Breast epithelium (tissue), 4 donors: Measurements from ENCODE around the gene KLKB1. TPM values are rescaled to one million over a fixed set of nuclear protein-coding genes. Genes with fewer than 3 reads are reported as not detected.

Experiments used
- DNase-seq, 2 donors: peaks; one replicate each; pipeline ENCODE4 v3.0.0-alpha.2; 2019; ENCODE audit warnings: low spot score in 2 of 2
- H3K27ac ChIP-seq, 2 donors: fragments of 200-600 bp; sonication (generic) in 1 of 2; one replicate each; pipeline ENCODE4 v1.5.1; 2016 to 2019; ENCODE audit warnings: mild to moderate bottlenecking in 1 of 2
- H3K27me3 ChIP-seq, 2 donors: fragments of 200-600 bp; sonication (generic) in 1 of 2; one replicate each; pipeline versions ENCODE4 v1.5.1 to v1.6.0; 2017 to 2019; ENCODE audit warnings: control low read depth in 1 of 2, mild to moderate bottlenecking in 1 of 2
- H3K36me3 ChIP-seq: fragments of 200-600 bp; one replicate; pipeline ENCODE4 v1.5.1; 2019
- H3K4me1 ChIP-seq, 2 donors: fragments of 200-600 bp; sonication (generic); one replicate each; pipeline ENCODE4 v1.5.1; 2016 to 2019; ENCODE audit warnings: control low read depth in 1 of 2
- H3K4me3 ChIP-seq, 3 donors: fragments of 200-600 bp; sonication (generic); 1 replicate in 2 of 3; 2 replicates in 1 of 3; pipeline ENCODE4 v1.5.1; 2016 to 2019; ENCODE audit warnings: mild to moderate bottlenecking in 3 of 3, moderate library complexity in 2 of 3
- H3K9me3 ChIP-seq, 2 donors: fragments of 200-600 bp; sonication (generic) in 1 of 2; one replicate each; pipeline ENCODE4 v1.5.1; 2016 to 2019; ENCODE audit warnings: control low read depth in 1 of 2
- CTCF ChIP-seq, 3 donors: fragments of 450-650 bp; IDR thresholded peaks; one replicate each; pipeline ENCODE4 v1.5.1; 2016 to 2017; ENCODE audit warnings: antibody characterized with exemption in 3 of 3, mild to moderate bottlenecking in 3 of 3, moderate library complexity in 3 of 3
- POLR2A ChIP-seq: fragments of 450-650 bp; IDR thresholded peaks from one replicate; pipeline ENCODE4 v1.6.1; 2016; ENCODE audit warnings: antibody characterized with exemption, mild to moderate bottlenecking, moderate library complexity
- POLR2AphosphoS5 ChIP-seq, 3 donors: sonication (generic); formaldehyde crosslinking; IDR thresholded peaks; one replicate each; pipeline ENCODE4 v1.6.1; 2017; ENCODE audit warnings: antibody characterized with exemption in 3 of 3
- intact Hi-C: fragments of 100-400 bp; cut with DNase I; formaldehyde crosslinking; loops from one replicate; pipeline ENCODE4 v1.15.1; 2023; ENCODE audit warnings: low total_unique reads
- total RNA-seq, 3 donors: library from RNA; depleted of rRNA; stranded (reverse); fragments of >200 nt; gene quantifications; one replicate each; pipeline ENCODE4 v1.1.0, GENCODE V29; 2016

The KLKB1 gene
- total RNA-seq, 3 donors from 2014 or later, result 0.33 to 1.2 (median 0.96) TPM

DNA sequence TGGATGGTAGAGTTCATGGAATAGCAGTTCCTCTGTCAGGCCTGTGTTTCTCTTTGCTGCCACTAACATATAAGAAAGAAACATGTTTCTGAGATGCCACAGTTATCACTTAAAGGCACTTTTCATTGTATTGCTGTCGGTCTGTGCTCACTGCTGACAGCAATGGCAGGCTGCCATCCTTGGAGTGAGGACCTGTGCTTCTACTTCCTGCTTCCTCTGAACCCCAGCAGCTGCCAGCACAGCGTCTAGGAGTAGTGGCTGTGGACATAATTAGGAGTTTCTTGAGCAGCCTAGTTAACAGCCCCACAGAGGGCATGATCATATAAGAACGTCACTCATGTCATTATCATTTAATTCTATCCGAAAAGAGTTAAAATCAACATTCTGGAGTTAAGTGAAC is 69.2 kb downstream of the KLKB1 start:
- Histone ChIP-seq H3K27ac (no peak overlapping the region), H3K4me1 (no peaks in the 10 kb centered on the region), H3K9me3 (no peaks in the 10 kb centered on the region), H3K36me3 (no peaks in the 10 kb centered on the region), H3K27me3 (peaks cover 0 to 7% of the 10 kb centered on the region in 2 donors), H3K4me3 (no peak overlapping the region)
- no peak for DNase-seq
- intact Hi-C loops, result no loop called here
- TF ChIP-seq POLR2AphosphoS5 (IDR thresholded peaks at IDR 0.05), result no peak
- TF ChIP-seq POLR2A, result no peak
- TF ChIP-seq CTCF (IDR thresholded peaks at IDR 0.05), result no peak

GRCh38 chr4:186297013-186297645 is 69.8 kb downstream of the KLKB1 start:
- no peak for DNase-seq
- Histone ChIP-seq H3K4me1 (no peaks in the 10 kb centered on the region), H3K27me3 (peaks cover 0 to 7% of the 10 kb centered on the region in 2 donors), H3K9me3 (no peaks in the 10 kb centered on the region), H3K4me3 (no peak overlapping the region), H3K27ac (no peak overlapping the region), H3K36me3 (no peaks in the 10 kb centered on the region)
- TF ChIP-seq POLR2AphosphoS5 (IDR thresholded peaks at IDR 0.05) (no peak), CTCF (IDR thresholded peaks at IDR 0.05) (peak; percentile 47 to 60 (median 50)), POLR2A (no peak)
- intact Hi-C loops, result no loop called here

DNA sequence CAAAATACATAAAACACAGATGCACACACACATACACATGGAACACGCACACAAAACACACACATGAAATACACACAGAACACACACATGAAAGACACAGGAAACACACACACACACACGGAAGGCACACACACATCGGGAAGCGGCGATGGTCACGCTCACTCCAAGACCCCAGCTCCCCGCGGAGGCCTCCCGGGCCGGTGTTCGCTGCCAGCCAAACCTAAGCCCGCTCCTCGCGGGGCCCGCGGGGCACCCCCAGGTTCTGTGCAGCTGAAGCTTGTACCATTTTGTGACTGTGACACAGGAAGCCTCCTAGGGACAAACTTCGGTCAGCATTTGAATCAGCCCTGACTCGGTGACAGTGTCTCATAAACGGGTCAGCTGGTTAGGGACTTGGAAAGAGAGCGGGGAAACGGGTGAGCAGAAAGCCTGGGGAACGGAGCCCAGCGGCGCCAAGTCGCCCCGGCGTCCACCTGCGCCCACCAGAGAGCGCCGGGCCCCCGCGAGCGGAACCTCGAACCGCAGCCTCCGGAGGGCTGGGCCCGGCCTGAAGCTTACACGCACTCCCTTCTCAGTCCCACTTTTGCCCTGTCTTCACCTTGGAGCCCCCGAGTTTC is 70.8 kb downstream of the KLKB1 start:
- no peaks in the 10 kb centered on the region for H3K36me3 ChIP-seq
- H3K27me3 ChIP-seq, result peaks cover 0 to 7% of the 10 kb centered on the region in 2 donors
- no peak overlapping the region for H3K27ac ChIP-seq
- intact Hi-C loops, result no loop called here
- TF ChIP-seq POLR2AphosphoS5 (IDR thresholded peaks at IDR 0.05), result no peak
- TF ChIP-seq CTCF (IDR thresholded peaks at IDR 0.05), result no peak
- TF ChIP-seq POLR2A, result no peak
- H3K9me3 ChIP-seq, result no peaks in the 10 kb centered on the region
- no peak for DNase-seq
- no peak overlapping the region for H3K4me3 ChIP-seq
- H3K4me1 ChIP-seq, result no peaks in the 10 kb centered on the region

DNA sequence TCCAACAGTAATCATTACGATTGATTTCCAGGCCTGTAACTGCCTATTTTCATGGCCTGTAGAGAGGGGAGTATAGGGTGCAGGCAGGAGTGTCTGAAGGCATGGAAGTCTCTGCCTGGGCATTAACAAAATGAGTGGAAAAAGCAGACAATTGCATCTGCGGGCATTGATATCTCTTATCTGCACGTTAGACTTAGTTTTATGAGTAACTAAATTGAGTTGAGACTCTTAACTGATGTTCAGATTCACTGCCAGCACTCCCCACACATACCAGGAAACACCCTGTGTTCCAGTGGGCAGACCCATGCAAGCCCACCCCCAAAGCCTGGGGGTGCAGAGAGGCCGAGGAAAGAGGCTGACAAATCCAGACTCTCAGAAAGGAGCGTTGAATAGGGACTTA is 72.0 kb downstream of the KLKB1 start:
- Histone ChIP-seq H3K36me3 (no peaks in the 10 kb centered on the region), H3K4me1 (no peaks in the 10 kb centered on the region), H3K27ac (no peak overlapping the region), H3K27me3 (peaks cover 0 to 7% of the 10 kb centered on the region in 2 donors), H3K4me3 (no peak overlapping the region), H3K9me3 (no peaks in the 10 kb centered on the region)
- TF ChIP-seq POLR2AphosphoS5 (IDR thresholded peaks at IDR 0.05) (no peak), POLR2A (no peak), CTCF (IDR thresholded peaks at IDR 0.05) (no peak)
- intact Hi-C loops, result no loop called here
- DNase-seq, result no peak

- Histone ChIP-seq H3K4me3 (no peak overlapping the region), H3K4me1 (no peaks in the 10 kb centered on the region), H3K36me3 (no peaks in the 10 kb centered on the region), H3K27ac (no peak overlapping the region), H3K27me3 (peaks cover 0 to 7% of the 10 kb centered on the region in 2 donors), H3K9me3 (no peaks in the 10 kb centered on the region)
- TF ChIP-seq POLR2AphosphoS5 (IDR thresholded peaks at IDR 0.05) (no peak), CTCF (IDR thresholded peaks at IDR 0.05) (no peak), POLR2A (no peak)
- intact Hi-C loops, result no loop called here
- DNase-seq, result no peak
Measured at GRCh38 chr4:186300659-186301390, 73.5 kb downstream of the KLKB1 start.
